Left ventricle myocardium inferior (tissue), 1 donor: ENCODE measurements around the gene PDE5A. TPM values are rescaled to one million over a fixed set of nuclear protein-coding genes. Genes with fewer than 3 reads are reported as not detected.

ENCODE experiments used
- DNase-seq: peaks from one replicate; pipeline ENCODE4 v3.0.0-alpha.2; 2020
- H3K27ac ChIP-seq: fragments of 200-600 bp; replicated peaks from 2 replicates; pipeline ENCODE4 v1.8.0; 2021
- H3K27me3 ChIP-seq: fragments of 200-600 bp; 2 replicates; pipeline ENCODE4 v1.8.0; 2021; ENCODE audit warnings: low read depth
- H3K36me3 ChIP-seq: fragments of 200-600 bp; 2 replicates; pipeline ENCODE4 v1.8.0; 2021
- H3K4me1 ChIP-seq: fragments of 200-600 bp; 2 replicates; pipeline ENCODE4 v1.8.0; 2021
- H3K4me3 ChIP-seq: fragments of 200-600 bp; 2 replicates; pipeline ENCODE4 v1.8.0; 2021; ENCODE audit warnings: mild to moderate bottlenecking, moderate library complexity
- H3K9me3 ChIP-seq: fragments of 200-600 bp; replicated peaks from 2 replicates; pipeline ENCODE4 v1.8.0; 2021
- CTCF ChIP-seq: fragments of 200-600 bp; IDR thresholded peaks from 2 replicates; pipeline ENCODE4 v1.8.0; 2021; ENCODE audit warnings: antibody characterized with exemption, mild to moderate bottlenecking, borderline replicate concordance
- intact Hi-C: fragments of 100-400 bp; cut with micrococcal nuclease; formaldehyde crosslinking; loops from one replicate; pipeline ENCODE4 v1.11.0; 2022
- total RNA-seq: library from RNA; stranded (reverse); fragmentation: NEBNext Ultra II Directional; extraction: Animal tissue kit (Norgen Biotek cat#: 25700); gene quantifications from one replicate; pipeline ENCODE4 v1.2.1, GENCODE V29; 2021
- donor health status: DM: no; HTN: yes; CAD: no; lungs with severe emphysema.

PDE5A gene
- total RNA-seq, 1 donor from 2014 or later, result 8.2 TPM

- no peak for TF ChIP-seq CTCF
- Histone ChIP-seq H3K27ac (peak overlapping the region; percentile 90), H3K36me3 (no peaks in the 10 kb centered on the region), H3K27me3 (no peaks in the 10 kb centered on the region), H3K9me3 (no peaks in the 10 kb centered on the region), H3K4me3 (peak overlapping the region; percentile 89), H3K4me1 (peaks cover 29% of the 10 kb centered on the region)
- DNase-seq, result no peak
- intact Hi-C loops, result no loop called here
Observed at GRCh38 chr4:119624356-119624755, 4.2 kb downstream of the PDE5A start.

- peaks cover 17% of the 10 kb centered on the region for H3K4me1 ChIP-seq
- no peak overlapping the region for H3K27ac ChIP-seq
- DNase-seq, result no peak
- TF ChIP-seq CTCF, result no peak
- no peak overlapping the region for H3K4me3 ChIP-seq
- H3K9me3 ChIP-seq, result no peaks in the 10 kb centered on the region
- H3K36me3 ChIP-seq, result no peaks in the 10 kb centered on the region
- intact Hi-C loops, result no loop called here
- H3K27me3 ChIP-seq, result no peaks in the 10 kb centered on the region
Observed at GRCh38 chr4:119623025-119623424, 5.6 kb downstream of the PDE5A start.

DNA sequence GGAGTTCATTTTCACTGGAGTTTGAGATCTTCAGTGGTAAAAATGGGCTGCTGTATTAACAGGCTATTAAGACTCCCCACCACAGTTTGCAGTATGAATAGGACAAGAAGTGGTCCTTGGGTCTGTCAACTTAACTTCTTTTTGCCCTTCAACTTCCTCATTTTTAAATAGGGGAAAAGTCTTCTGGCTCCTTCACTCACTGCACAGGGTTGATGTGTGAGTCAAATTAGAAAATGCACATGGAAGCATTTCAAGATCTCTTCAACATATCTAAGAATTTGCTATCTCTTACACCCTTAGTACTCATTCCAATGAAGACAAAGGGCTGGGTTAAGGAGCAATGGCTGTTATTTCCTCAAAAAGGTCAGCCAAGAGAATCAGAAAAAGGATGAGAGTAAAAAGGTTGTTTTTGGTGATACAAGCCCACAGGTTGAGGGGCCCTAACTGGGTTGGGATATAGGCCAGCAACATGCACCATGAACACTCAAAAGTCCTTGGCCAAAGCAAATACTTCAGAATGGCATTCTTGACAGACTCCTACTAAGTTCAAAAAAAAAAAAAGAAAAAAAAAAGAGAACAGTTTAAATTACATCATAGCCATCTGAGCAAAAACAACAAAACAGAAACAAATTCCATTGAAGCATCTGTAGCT lies 13.4 kb downstream of the PDE5A start:
- Histone ChIP-seq H3K9me3 (peaks cover 9% of the 10 kb centered on the region), H3K27ac (no peak overlapping the region), H3K27me3 (no peaks in the 10 kb centered on the region), H3K4me3 (no peak overlapping the region), H3K36me3 (no peaks in the 10 kb centered on the region), H3K4me1 (no peaks in the 10 kb centered on the region)
- intact Hi-C loops, result loop anchor here (10.0 kb wide), 1 partner anchor 50 kb away; no protein-coding TSS in a partner anchor
- TF ChIP-seq CTCF, result no peak
- DNase-seq, result no peak

DNA sequence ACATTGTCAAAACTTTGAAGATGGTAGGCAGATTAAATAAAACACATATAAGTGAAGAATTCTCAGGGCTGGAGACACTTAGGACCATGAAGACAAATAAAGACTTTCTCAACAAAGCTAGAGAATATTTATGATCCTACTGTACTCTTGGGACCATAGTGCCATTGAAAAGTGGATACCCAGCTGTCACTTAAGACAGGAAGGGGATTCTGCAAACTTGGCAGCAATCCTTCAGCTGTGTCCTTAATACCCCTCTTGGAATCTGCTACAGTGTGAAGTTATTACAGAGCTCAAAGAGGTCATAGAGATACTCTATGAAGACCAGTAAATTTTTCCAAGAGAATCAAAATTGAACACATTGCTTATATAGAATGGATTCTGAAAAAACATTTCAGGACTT lies 24.3 kb downstream of the PDE5A start:
- Histone ChIP-seq H3K27ac (no peak overlapping the region), H3K27me3 (no peaks in the 10 kb centered on the region), H3K4me3 (no peak overlapping the region), H3K9me3 (peaks cover 7% of the 10 kb centered on the region), H3K4me1 (peaks cover 11% of the 10 kb centered on the region), H3K36me3 (no peaks in the 10 kb centered on the region)
- DNase-seq, result no peak
- intact Hi-C loops, result no loop called here
- TF ChIP-seq CTCF, result no peak

DNA sequence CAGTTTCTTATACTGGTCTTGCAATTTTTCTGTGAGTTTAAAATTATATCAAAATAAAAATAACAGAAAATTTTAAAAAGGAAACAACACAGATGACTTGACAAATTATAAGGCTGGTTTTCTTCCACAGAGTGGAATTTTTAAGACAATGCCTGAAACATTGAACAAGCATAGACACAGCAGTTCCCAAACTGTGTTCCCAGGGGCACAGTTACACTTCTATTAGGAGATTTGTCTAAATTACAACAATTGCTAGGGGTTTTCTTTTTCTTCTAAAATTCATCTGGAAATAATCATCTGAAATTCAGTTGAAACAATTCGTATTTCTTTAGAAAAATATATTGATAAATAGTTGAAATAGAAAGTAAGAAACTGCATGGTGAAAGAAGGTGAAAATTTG lies 26.2 kb downstream of the PDE5A start:
- intact Hi-C loops, result no loop called here
- peaks cover 11% of the 10 kb centered on the region for H3K4me1 ChIP-seq
- no peak overlapping the region for H3K27ac ChIP-seq
- no peaks in the 10 kb centered on the region for H3K27me3 ChIP-seq
- DNase-seq, result no peak
- no peak for TF ChIP-seq CTCF
- no peaks in the 10 kb centered on the region for H3K36me3 ChIP-seq
- no peak overlapping the region for H3K4me3 ChIP-seq
- H3K9me3 ChIP-seq, result peaks cover 14% of the 10 kb centered on the region
